ENCODE measurements around the gene ALDOC.

GRCh38 chr17:28618464-28618863 lies 41.8 kb upstream of the ALDOC start:
- TF ChIP-seq POLR2AphosphoS5 (IDR thresholded peaks at IDR 0.05) (no peak), CTCF (IDR thresholded peaks at IDR 0.05 in 8 of 11, conservative IDR thresholded peaks at IDR 0.05 in 3 of 11) (no peak), POLR2A (IDR thresholded peaks at IDR 0.05) (no peak)
